ENCODE measurements around the gene KRTAP12-3.
"Not testable (repeated sequence)": the region's sequence is repeated elsewhere in the genome, so short reads cannot be mapped to it uniquely, and the experiment has no call there.

The KRTAP12-3 gene

GRCh38 chr21:44626673-44627143, 31.0 kb upstream of the KRTAP12-3 start, which contains the start of gene KRTAP10-9:
Gene KRTAP10-9, plus strand, starts transcription at chr21:44627093. Its CDS starts 79 bp downstream, at chr21:44627172.
- no peak for TF ChIP-seq CTCF (IDR thresholded peaks at IDR 0.05; ENCODE audit: low read depth, low read length, missing control alignments)
- no peak for DNase-seq (ENCODE audit: extremely low read depth, low read depth)
- no peak within 1 kb of the TSS for H3K4me3 ChIP-seq (replicated peaks; ENCODE audit: low read depth, low read length)

GRCh38 chr21:44627181-44627822, 30.4 kb upstream of the KRTAP12-3 start:
- DNase-seq (ENCODE audit: extremely low read depth, low read depth); H3K4me3 ChIP-seq (replicated peaks; ENCODE audit: low read depth, low read length): not testable (repeated sequence)

- DNase-seq (ENCODE audit: extremely low read depth, low read depth); H3K4me3 ChIP-seq (replicated peaks; ENCODE audit: low read depth, low read length): not testable (repeated sequence)
These were observed 29.9 kb upstream of the KRTAP12-3 start for GRCh38 chr21:44627831-44628233.

- no peak overlapping the region for H3K4me3 ChIP-seq (replicated peaks; ENCODE audit: low read depth, low read length)
- no peak for TF ChIP-seq CTCF (IDR thresholded peaks at IDR 0.05; ENCODE audit: low read depth, low read length, missing control alignments)
- DNase-seq (ENCODE audit: extremely low read depth, low read depth), result no peak
These were observed 28.9 kb upstream of the KRTAP12-3 start for GRCh38 chr21:44628707-44629391.

GRCh38 chr21:44630440-44630839, 27.3 kb upstream of the KRTAP12-3 start:
- H3K4me3 ChIP-seq (replicated peaks; ENCODE audit: low read depth, low read length), result no peak overlapping the region
- DNase-seq (ENCODE audit: extremely low read depth, low read depth), result no peak
- TF ChIP-seq CTCF (IDR thresholded peaks at IDR 0.05; ENCODE audit: low read depth, low read length, missing control alignments), result no peak

GRCh38 chr21:44632067-44632466, 25.7 kb upstream of the KRTAP12-3 start:
- TF ChIP-seq CTCF (IDR thresholded peaks at IDR 0.05; ENCODE audit: low read depth, low read length, missing control alignments), result no peak
- DNase-seq (ENCODE audit: extremely low read depth, low read depth), result no peak
- H3K4me3 ChIP-seq (replicated peaks; ENCODE audit: low read depth, low read length), result no peak overlapping the region

- no peak overlapping the region for H3K4me3 ChIP-seq (replicated peaks; ENCODE audit: low read depth, low read length)
- no peak for DNase-seq (ENCODE audit: extremely low read depth, low read depth)
- no peak for TF ChIP-seq CTCF (IDR thresholded peaks at IDR 0.05; ENCODE audit: low read depth, low read length, missing control alignments)
These were observed 21.3 kb upstream of the KRTAP12-3 start for GRCh38 chr21:44636209-44637017.

Data from HFF-Myc (cell line).